Progenitor cell of endocrine pancreas (in vitro differentiated cells): ENCODE measurements around the gene FRMPD2. TPM values are rescaled to one million over a fixed set of nuclear protein-coding genes. Genes with fewer than 3 reads are reported as not detected.

ENCODE experiments used
- DNase-seq: peaks from one replicate; pipeline ENCODE4 v3.0.0; 2021; ENCODE audit warnings: low spot score; ENCODE audit not compliant: unreplicated experiment
- H3K27ac Mint-ChIP-seq: 2 replicates; pipeline ENCODE4 v1.8.0; 2021; ENCODE audit warnings: mild to moderate bottlenecking, moderate library complexity, mixed read lengths
- H3K27me3 Mint-ChIP-seq: 2 replicates; pipeline ENCODE4 v1.8.0; 2021; ENCODE audit warnings: mixed read lengths
- H3K36me3 Mint-ChIP-seq: 2 replicates; pipeline ENCODE4 v1.8.0; 2022; ENCODE audit warnings: mixed read lengths; ENCODE audit not compliant: insufficient read depth
- H3K4me1 Mint-ChIP-seq: 2 replicates; pipeline ENCODE4 v1.8.0; 2021; ENCODE audit warnings: low read depth, mixed read lengths
- H3K4me3 Mint-ChIP-seq: 2 replicates; pipeline ENCODE4 v1.8.0; 2021; ENCODE audit warnings: low read depth, mild to moderate bottlenecking, moderate library complexity, mixed read lengths
- H3K9me3 Mint-ChIP-seq: 2 replicates; pipeline ENCODE4 v1.8.0; 2021; ENCODE audit warnings: low read depth, mixed read lengths
- total RNA-seq: library from RNA; stranded (reverse); gene quantifications from 2 replicates; pipeline ENCODE4 v1.2.1, GENCODE V29; 2021
- TF ChIP-seq, protein P1 (sequence below): fragments of 200-600 bp; sonication (generic); IDR thresholded peaks from one replicate; pipeline ENCODE4 v1.5.0; 2021; ENCODE audit warnings: antibody characterized with exemption, mild to moderate bottlenecking; ENCODE audit not compliant: unreplicated experiment

The FRMPD2 gene
- total RNA-seq, 1 donor from 2014 or later: 1.2 TPM

DNA sequence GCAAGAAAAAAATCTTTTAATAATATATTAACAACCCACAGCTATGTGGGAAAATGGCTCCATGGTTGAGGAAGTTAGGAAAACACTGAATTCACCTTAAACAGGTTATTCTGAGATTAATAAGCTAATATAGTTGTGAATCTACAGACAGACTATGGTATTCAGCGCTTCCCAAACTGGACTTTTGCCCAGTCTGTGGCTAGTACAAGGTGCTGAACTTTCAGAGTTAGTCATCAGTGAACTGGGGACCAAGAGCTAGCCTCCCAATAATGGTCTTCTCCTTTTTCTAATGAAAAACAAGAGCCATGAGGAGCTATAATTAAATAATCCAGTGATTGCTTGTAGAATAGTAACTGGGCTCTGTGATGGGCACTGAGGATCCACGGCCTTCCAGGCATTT lies 65.3 kb downstream of the FRMPD2 start:
- TF ChIP-seq, protein P1, sequence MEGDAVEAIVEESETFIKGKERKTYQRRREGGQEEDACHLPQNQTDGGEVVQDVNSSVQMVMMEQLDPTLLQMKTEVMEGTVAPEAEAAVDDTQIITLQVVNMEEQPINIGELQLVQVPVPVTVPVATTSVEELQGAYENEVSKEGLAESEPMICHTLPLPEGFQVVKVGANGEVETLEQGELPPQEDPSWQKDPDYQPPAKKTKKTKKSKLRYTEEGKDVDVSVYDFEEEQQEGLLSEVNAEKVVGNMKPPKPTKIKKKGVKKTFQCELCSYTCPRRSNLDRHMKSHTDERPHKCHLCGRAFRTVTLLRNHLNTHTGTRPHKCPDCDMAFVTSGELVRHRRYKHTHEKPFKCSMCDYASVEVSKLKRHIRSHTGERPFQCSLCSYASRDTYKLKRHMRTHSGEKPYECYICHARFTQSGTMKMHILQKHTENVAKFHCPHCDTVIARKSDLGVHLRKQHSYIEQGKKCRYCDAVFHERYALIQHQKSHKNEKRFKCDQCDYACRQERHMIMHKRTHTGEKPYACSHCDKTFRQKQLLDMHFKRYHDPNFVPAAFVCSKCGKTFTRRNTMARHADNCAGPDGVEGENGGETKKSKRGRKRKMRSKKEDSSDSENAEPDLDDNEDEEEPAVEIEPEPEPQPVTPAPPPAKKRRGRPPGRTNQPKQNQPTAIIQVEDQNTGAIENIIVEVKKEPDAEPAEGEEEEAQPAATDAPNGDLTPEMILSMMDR: no peak
- peaks cover 8% of the 10 kb centered on the region for H3K27me3 Mint-ChIP-seq
- H3K9me3 Mint-ChIP-seq: no peaks in the 10 kb centered on the region

DNA sequence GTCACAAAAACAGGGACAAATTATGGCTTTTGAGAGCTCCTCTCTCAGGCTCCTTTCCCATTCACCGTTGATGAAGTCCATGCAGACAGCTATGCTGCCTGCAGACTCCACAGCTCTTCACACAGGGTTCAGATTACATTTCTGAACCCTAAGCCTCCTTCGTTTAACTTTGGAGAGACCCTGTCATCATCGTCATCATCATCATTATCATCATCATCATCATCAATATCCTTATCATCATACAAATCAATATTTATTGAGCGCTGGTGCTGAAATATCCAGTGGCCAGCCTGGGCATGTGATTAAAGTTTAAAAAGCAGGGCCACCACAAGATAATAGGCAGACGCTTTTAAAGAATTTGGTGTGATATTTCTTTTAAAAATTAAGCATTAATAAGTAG lies 66.6 kb downstream of the FRMPD2 start:
- no peaks in the 10 kb centered on the region for H3K9me3 Mint-ChIP-seq
- peaks cover 6% of the 10 kb centered on the region for H3K27me3 Mint-ChIP-seq
- H3K4me3 Mint-ChIP-seq: no peak overlapping the region
- TF ChIP-seq, protein P1: no peak
- H3K27ac Mint-ChIP-seq: no peak overlapping the region
- H3K4me1 Mint-ChIP-seq: peaks cover 16% of the 10 kb centered on the region
- DNase-seq: no peak
- no peaks in the 10 kb centered on the region for H3K36me3 Mint-ChIP-seq

More for the DNA sequence above, 65.3 kb downstream of the FRMPD2 start:
- Mint-ChIP-seq H3K4me1 (peaks cover 16% of the 10 kb centered on the region), H3K4me3 (no peak overlapping the region), H3K36me3 (no peaks in the 10 kb centered on the region), H3K27ac (no peak overlapping the region)
- DNase-seq: no peak

DNA sequence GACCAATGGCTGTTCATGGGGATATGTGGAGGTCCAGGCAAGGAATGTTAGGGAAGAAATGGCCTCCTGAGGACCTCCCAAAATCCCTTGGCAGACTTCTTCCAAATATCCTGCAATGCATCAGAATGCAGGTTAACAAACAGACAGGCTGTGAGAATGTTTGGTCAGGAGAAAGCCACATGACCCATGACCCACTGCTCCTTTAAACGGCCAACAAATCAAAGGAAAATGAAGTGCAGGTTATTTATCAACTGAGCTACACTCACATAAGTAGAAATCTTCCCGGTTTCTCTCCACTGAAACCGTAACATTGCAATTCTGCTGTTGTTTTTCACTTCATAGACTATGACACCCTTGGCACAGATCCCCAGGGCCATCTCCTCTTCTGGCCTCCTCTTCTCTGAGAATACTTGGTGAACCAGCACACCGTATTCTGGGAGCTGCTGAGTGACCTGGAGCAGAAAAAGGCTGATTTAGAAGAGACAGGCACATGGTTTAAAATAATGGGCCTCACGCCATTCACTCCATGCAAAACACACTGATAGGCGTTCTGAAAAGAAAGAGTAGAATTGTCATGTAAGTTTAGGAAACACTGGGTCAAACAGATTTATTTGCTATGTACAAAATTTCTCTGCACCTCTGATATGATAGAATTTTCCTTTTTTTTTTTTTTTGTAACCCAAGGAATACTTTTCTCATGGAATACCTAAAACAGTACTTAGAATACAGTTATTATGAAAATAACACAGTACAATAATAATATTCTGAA lies 67.8 kb downstream of the FRMPD2 start:
- Mint-ChIP-seq H3K9me3 (no peaks in the 10 kb centered on the region), H3K36me3 (no peaks in the 10 kb centered on the region), H3K4me3 (no peak overlapping the region), H3K4me1 (peaks cover 16% of the 10 kb centered on the region), H3K27ac (peak overlapping the region; percentile 26), H3K27me3 (peaks cover 3% of the 10 kb centered on the region)
- no peak for DNase-seq
- TF ChIP-seq, protein P1: no peak

DNA sequence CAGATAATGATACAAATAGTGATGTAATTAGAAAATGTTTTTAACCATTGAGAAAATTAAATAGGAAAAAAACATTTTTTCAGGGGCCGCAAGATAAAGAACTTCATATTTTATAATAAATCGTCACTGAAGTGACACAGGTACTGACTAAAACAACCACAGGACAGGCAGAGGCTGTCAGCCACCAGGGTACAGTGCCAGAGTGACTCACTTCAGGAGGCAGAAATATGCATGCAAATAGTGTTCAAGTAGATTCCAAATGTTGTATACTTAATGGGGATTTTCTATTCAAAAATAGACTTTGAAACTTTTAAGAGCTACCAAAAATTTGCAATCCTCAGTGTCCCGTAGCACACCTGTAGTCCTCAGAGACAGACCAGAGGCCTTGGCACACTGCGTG lies 68.6 kb downstream of the FRMPD2 start:
- peaks cover 1% of the 10 kb centered on the region for H3K27me3 Mint-ChIP-seq
- peak overlapping the region; percentile 26 for H3K27ac Mint-ChIP-seq
- H3K4me1 Mint-ChIP-seq: peaks cover 16% of the 10 kb centered on the region
- no peak for DNase-seq
- no peaks in the 10 kb centered on the region for H3K36me3 Mint-ChIP-seq
- TF ChIP-seq, protein P1: no peak
- no peak overlapping the region for H3K4me3 Mint-ChIP-seq
- H3K9me3 Mint-ChIP-seq: no peaks in the 10 kb centered on the region

DNA sequence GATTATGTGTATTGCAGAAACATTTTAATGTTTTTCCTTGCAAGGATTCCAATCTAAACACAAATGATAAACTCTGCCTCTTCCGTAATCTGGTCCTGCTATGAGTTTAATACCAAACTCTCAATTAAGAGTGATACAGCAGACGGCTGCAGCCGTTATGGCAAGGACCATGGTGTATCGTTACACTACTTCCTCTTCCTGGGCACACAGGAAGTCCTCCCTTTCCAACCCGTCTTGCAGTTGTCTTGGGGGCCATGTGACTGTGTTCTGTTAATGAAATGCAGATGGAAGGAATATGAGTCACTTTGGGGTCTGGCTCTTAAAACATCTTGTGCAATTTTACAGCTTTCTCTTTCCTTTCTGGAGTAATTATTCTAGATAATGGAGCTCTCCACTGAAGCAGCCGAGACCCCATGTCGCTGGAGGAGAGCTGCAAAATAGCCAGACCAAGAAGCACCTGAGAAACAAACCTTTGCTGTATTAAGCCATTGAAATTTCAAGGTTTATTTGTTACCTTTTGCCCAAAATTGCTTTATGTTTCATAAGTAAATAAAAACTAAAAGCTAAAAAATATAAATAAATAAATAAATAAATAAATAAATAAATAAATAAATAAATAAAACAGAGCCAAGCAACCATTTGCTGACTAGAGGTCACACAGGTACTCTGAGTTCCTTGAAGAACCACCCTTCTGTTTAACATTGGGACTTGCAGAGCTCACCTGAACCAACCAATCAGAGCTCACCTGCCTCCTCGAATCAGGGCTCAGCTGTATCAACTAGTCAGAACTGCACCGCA lies 74.7 kb downstream of the FRMPD2 start:
- Mint-ChIP-seq H3K27ac (no peak overlapping the region), H3K9me3 (peaks cover 3% of the 10 kb centered on the region), H3K36me3 (no peaks in the 10 kb centered on the region), H3K4me3 (no peak overlapping the region), H3K4me1 (peaks cover 1% of the 10 kb centered on the region), H3K27me3 (peaks cover 8% of the 10 kb centered on the region)
- TF ChIP-seq, protein P1: no peak
- no peak for DNase-seq
